HG03432 (cell line): ENCODE measurements around the gene KIF1A.
"Not testable (repeated sequence)": the region's sequence is repeated elsewhere in the genome, so short reads cannot be mapped to it uniquely, and the experiment has no call there.

Source experiments
- ATAC-seq: cut with Tn5 transposase; IDR thresholded peaks from one replicate; pipeline ENCODE4 v1.9.1; 2021; ENCODE audit warnings: mild to moderate bottlenecking, moderate library complexity; ENCODE audit not compliant: unreplicated experiment

Gene KIF1A

GRCh38 chr2:240711296-240711695 is 108.7 kb downstream of the KIF1A start:
- no peak for ATAC-seq

GRCh38 chr2:240708457-240708856 is 111.6 kb downstream of the KIF1A start:
- no peak for ATAC-seq

GRCh38 chr2:240707821-240708220 is 112.2 kb downstream of the KIF1A start:
- ATAC-seq: no peak

- no peak for ATAC-seq
These were observed 112.8 kb downstream of the KIF1A start for GRCh38 chr2:240707043-240707756.

GRCh38 chr2:240705204-240705791 is 114.7 kb downstream of the KIF1A start:
- ATAC-seq: no peak

GRCh38 chr2:240704651-240705050 is 115.4 kb downstream of the KIF1A start:
- ATAC-seq: no peak

GRCh38 chr2:240703417-240704341 is 116.3 kb downstream of the KIF1A start:
- no peak for ATAC-seq

- ATAC-seq: no peak
These were observed 117.4 kb downstream of the KIF1A start for GRCh38 chr2:240702640-240703011.

GRCh38 chr2:240701736-240702639 is 118.0 kb downstream of the KIF1A start:
- ATAC-seq: no peak

GRCh38 chr2:240701091-240701735 is 118.8 kb downstream of the KIF1A start:
- no peak for ATAC-seq

GRCh38 chr2:240700616-240701015 is 119.4 kb downstream of the KIF1A start:
- ATAC-seq: not testable (repeated sequence)

- not testable (repeated sequence) for ATAC-seq
These were observed 120.2 kb downstream of the KIF1A start for GRCh38 chr2:240699835-240700234.

- not testable (repeated sequence) for ATAC-seq
These were observed 121.0 kb downstream of the KIF1A start for GRCh38 chr2:240698852-240699561.

- not testable (repeated sequence) for ATAC-seq
These were observed 123.5 kb downstream of the KIF1A start for GRCh38 chr2:240696469-240696868.

GRCh38 chr2:240695593-240695992 is 124.4 kb downstream of the KIF1A start:
- not testable (repeated sequence) for ATAC-seq

GRCh38 chr2:240694304-240694703 is 125.7 kb downstream of the KIF1A start:
- ATAC-seq: not testable (repeated sequence)

- ATAC-seq: not testable (repeated sequence)
These were observed 127.1 kb downstream of the KIF1A start for GRCh38 chr2:240692583-240693561.
